HL-60/S4 treated with retinoic acid at 250 ng/mL for 4 days and 3 days (cell line): Measurements from ENCODE around the gene PPP4R3A.
"Not testable (repeated sequence)": the region's sequence is repeated elsewhere in the genome, so short reads cannot be mapped to it uniquely, and the experiment has no call there.

Experiments
- in situ Hi-C: fragments of 300-500 bp; cut with MboI; formaldehyde crosslinking; loops from 2 replicates; pipeline ENCODE4 v1.7.0; 2022; ENCODE audit warnings: low sequenced_read_pairs

Gene PPP4R3A

DNA sequence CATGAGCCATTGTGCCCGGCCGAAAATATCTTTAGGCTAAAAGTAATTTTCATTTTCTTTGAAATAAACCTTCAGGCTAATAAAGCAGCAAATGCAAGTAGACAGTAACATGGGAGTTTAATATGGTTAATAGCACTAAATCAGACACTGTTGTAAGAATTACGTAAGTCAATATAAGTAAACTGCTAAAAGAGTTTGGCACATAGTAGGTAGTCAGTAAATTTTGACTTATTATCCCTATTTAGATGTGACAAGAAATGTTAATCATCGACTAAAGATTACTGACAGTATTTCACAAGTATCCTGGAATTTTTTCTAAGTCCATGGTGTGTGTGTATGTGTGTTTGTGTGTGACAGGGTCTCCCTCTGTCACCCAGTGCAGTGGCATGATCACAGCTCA is 3.9 kb downstream of the PPP4R3A start:
- in situ Hi-C loops, result no loop called here

DNA sequence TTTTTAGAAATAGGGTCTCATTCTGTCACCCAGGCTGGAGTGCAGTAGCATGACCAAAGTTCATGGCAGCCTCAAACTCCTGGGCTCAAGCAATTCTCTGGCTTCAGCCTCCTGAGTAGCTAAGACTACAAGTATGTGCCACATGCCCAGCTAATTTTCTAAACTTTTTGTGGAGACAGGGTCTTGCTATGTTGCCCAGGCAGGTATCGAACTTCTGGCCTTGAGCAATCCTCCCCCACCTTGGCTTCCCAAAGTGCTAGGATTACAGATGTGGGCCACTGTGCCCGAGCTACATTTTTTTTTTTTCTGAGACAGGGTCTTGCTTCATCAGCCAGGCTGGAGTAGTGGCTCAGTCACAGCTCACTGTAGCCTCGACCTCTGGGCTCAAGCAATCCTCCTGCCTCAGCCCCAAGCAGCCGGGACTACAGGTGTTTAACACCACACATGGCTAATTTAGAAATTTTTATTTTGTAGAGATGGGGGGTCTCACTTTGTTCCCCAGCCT is 7.1 kb downstream of the PPP4R3A start:
- in situ Hi-C loops, result no loop called here

DNA sequence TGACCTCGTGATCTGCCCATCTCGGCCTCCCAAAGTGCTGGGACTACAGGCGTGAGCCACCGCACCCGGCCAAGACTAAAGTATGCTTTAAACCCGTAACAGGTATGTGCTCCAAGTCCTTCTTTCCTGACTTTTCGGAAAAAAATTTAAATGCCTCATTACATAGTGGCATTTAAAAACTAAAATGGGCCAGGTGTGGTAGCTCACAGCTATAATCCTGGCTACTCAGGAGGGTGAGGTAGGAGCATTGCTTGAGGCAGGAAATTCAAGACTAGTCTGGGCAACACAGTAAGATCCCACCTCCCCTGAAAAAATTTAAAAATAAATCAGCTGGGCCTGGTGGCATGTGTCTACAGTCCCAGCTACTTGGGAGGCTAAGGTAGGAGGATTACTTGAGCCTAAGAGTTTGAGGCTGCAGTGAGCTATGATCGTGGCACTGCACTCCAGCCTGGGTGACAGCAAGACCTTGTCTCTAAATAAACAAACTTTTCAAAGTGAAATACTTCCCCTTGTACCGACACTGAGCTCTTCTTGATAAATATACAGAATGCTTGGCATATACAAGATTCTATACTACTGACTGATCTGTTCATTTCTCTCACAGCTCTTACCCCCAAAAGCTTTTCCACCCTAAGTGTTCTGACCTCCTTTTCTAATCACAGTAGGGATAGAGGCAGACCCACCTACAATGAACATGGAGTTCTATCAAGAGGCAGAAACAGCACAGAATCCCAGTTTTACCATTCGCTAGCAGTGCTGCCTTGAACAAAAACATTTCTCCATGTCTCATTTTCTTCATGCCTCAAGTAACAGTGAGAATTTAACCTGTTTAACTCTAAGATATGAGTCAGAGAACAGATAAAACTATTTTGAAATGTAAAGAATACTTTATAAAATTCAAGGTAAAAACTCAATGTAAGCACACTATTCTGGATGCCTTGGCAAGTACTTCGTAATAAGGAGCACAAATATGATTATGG is 7.9 kb downstream of the PPP4R3A start:
- in situ Hi-C loops, result no loop called here

DNA sequence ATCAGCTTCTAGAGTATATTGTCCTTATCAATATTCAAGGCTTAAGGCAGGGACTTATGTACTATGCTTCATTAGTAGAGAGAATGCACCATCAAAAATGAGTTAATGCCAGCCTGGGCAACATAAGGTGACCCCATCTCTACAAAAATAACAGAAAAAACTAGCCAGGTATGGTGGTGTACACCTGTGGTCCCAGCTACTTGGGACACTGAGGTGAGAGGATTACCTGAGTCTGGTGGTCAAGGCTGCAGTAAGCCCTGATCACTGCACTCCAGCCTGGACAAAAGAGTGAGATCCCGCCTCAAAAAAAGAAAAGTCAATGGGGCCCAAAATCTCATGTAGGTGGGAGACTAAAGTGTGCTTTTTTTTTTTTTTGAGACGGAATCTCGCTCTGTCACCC is 8.8 kb downstream of the PPP4R3A start:
- in situ Hi-C loops, result no loop called here

DNA sequence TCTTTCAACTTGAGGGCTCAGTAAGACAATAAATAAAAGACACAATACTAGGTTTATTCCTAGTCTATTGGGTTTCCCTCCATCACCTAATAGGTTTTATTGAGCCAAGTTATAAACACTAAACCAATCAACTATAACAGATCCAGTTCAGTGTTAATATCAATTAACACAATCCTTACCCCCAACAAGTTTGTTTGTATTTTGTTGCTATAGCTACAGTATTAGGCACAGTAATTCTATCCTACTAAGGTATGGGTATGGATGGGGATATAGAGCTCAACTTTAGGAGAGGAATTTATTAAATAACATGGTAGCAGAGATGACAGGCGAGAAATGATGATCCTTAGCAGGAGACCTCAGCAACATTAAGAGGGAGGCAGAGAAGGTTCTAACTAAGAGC is 13.3 kb downstream of the PPP4R3A start:
- in situ Hi-C loops, result no loop called here

DNA sequence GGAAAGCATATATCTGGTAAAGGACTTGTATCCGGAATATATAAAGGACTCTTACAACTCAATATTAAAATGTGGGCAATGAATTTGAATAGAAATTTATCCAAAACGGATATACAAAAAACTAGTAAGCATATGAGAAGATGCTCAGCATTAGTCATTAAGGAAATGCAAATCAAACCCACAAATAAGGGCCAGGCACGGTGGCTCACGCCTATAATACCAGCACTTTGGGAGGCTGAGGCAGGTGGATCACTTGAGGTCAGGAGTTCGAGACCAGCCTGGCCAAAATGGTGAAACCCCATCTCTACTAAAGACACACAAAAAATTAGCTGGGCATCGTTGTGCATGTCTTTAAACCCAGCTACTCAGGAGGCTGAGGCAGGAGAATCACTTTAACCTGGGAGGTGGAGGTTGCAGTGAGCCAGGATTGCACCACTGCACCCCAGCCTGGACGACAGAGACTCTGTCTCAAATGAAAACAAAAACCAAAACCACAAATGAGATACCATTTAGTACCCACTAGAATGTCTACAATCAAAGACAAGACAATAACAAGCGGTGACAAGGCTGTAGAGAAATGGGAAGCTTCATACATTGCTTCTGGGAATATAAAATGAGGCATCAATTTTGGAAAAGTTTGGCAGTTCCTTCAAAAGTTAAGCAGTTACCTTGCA is 15.6 kb downstream of the PPP4R3A start:
- in situ Hi-C loops, result not testable (repeated sequence)

DNA sequence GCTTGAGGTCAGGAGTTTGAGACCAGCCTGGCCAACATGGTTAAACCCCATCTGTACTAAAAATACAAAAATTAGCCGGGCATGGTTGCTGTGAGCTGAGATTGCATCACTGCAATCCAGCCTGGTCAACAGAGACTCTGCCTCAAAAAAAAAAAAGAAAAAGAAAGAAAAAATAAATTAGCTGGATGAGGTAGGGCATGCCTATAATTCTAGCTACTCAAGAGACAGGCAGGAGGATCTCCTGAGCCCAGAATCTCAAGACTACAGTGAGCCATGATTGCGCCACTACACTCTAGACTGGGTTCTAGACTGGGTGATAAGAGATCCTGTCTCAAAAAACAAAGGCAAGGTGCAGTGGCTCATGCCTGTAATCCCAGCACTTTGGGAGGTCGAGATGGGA is 16.9 kb downstream of the PPP4R3A start:
- in situ Hi-C loops, result no loop called here

DNA sequence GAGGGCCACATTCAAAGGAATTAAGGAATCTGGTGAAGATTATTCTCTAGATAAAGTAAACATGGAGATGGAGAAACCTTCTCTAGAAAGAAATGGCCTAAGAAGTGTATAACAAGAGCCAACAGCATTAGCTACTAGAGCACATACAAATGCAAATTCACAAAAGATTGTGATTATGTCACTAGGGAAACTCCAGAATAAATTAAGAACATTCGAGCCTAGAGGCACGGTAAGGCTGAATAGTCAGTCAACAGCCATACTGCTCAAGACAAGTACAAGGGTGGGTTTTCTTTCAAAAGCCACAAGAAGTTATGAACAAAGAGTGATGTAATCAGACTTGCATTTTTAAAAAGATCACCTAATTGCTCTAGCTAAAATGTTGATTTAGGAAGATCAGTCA is 25.4 kb downstream of the PPP4R3A start:
- in situ Hi-C loops, result no loop called here

DNA sequence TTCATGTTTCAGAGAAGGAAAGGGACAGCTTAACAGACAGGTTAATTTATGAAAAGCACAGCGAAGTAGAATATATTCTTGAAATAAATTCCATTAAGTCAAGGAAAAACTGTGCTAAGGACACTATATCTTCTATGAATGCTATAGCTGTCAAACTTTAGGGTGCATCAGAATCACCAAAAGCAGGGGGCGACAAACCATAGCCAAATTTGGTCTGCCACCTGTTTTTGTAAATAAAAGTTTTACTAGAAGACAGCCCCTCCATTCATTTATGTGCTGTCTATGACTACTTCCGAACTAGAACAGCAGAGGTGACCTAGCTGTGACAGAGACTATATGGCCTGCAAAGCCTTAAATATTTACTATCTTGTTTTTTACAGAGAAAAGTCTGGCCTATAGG is 25.9 kb downstream of the PPP4R3A start:
- in situ Hi-C loops, result no loop called here

DNA sequence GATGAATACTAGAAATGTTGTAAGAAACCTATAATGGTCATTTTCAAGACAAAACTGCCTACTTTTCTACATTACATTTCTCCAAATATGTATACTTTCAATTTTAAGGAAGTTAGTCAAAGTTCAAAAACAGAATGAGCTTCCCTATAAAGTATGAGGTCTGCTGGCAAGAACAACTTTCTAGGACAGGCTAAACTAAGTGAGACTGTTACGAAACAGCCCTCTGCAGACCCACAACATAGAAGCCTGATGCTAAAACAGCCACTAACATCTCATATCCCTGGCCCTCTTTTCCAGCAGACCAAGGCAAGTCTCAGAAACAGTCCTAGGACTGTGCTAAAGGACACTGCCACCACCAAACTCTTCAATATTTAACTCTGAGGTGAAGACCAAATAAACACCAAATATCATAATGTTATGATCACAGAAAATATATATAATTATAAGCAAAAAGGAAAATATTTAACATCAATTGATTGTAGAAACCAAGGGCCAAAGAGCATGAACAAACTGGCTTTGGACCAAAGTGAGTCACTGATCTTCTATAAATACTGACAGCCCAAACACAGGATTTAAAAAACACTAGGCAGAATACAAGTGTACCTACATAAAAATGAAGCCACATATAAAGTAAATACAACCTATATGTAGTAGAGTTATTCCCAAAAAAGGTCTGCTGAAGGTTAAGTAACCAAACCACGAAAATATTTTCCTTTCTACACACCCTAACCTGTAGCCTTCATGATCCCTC is 27.7 kb downstream of the PPP4R3A start:
- in situ Hi-C loops, result no loop called here

DNA sequence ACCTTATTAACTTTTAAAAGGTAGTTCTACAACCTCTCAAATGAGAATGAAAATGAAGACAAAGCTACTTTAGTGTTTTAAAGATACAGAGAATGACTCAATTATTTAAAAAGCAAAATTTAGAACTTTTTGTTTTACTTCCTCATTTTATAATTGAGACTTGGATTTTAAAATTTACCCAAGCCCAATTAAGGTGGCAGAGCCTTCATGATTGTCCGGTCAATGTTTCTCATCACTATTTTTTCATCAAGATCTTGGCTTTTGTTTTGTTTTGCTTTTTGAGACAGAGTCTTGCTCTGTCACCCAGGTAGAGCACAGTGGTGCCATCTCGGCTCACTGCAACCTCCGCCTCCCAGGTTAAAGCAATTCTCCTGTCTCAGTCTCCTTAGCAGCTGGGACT is 32.7 kb downstream of the PPP4R3A start:
- in situ Hi-C loops, result no loop called here

DNA sequence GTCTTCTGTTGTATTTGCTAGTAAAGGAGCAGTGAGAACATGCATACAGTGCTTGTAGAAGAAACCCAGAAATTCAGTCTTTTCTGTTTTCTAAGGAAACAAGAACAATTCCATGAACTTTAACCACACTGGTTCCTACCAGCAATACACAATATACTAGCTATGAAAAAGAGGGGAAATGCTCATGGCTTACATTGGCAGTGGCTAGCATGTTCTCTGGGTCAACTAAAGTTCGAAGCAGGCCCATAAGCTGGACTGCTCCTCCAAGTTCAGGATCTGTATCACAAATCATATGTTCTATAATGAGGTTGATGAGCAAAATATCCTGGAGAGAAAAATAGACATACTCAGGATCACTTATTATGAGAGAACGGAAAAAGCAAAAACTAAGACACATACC is 37.1 kb downstream of the PPP4R3A start:
- in situ Hi-C loops, result no loop called here

DNA sequence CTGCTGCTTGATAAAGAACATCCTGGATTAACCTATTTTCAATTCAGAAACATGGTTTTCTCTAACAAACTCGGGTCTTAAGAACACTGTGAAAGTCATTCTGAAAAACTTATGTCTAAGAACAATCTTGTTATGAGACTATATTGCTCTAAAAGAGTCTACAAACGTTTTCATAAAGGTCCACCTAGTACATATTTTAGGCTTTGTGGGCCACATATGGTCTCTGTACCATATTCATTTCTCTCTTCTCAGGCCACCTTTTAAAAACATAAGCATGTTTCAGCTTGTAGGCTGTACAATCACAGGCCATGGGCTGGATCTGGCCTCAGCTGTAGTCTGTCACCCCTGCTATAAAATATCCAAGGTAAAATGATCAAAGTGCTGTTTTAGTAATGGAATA is 39.9 kb downstream of the PPP4R3A start:
- in situ Hi-C loops, result no loop called here

DNA sequence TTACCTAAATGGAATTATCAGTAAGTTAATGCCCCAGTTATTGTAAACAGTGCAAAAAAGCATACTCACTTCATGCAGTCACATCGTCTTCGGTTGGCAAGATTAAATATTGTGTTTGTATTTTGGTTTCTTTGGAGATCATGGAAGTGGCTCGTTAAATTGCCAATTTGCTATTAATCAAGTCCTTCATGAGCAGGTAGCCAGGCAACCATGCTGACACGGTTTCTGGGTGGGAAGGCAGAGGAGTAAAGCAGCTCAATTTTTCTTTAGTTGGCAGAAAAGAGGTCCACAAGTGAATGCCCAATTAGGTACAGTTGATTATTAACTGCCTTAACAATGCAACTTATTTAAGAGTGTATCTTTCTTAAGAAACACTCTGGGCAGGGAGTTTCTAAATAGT is 43.9 kb downstream of the PPP4R3A start:
- in situ Hi-C loops, result no loop called here

DNA sequence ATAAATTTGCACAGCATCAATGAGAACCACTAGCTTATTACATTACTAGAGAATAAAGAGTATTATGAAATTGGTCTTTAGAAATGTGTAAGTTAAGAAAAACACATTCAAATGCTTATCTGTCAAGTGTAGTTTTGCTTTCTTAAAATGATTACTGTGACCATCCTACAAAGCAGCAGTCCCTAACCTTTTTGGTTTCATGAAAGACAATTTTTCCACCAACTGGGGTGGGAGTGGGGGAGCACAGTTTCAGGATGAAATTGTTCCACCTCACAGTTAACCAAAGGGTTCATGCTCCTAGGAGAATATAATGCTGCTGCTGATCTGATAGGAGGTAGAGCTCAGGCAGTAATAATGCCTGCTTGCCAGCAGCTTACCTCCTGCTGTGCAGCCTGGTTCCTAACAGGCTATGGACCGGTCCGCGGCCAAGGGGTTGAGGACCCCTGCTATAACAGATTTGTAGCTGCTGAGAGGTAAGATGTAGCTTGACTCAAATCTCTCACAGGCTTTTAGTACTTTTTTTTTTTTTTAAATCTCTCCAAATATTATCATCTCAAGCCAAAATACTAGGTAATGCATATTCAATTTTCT is 45.4 kb downstream of the PPP4R3A start:
- in situ Hi-C loops, result no loop called here

DNA sequence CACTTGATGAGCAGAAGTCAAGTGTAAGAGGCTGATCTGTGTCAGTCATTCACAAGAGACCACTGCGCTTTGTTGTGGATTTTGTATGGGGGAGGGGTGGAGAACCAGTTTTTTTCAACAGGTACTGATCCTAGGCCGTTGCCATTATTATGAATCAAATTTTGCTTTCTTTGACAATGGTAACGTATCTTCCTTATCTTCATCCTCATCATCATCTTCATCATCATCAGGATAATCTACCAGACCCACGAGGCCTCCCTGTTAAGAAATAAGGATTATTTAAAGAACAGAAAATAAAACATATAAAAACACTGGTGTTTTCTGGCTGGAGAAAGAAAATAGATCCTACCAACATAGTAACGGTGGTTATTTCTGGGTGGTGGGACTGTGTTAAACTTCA is 51.5 kb downstream of the PPP4R3A start:
- in situ Hi-C loops, result no loop called here

DNA sequence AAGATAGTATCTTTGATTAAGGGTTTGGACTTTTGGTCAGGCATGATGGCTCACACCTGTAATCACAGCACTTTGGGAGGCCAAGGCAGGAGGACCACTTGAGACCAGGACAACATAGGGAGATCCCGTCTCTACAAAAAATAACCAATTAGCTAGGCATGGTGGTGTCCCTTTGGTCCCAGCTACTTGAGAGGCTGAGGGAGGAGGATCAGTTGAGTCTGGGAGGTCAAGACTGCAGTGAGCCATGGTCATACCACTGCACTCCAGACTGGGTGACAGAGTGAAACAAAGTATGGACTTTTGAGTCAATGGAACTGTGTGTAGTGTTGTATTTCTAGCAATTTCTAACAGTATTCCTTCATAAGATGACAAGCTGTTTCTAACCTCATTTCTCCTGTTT is 53.8 kb downstream of the PPP4R3A start:
- in situ Hi-C loops, result no loop called here

DNA sequence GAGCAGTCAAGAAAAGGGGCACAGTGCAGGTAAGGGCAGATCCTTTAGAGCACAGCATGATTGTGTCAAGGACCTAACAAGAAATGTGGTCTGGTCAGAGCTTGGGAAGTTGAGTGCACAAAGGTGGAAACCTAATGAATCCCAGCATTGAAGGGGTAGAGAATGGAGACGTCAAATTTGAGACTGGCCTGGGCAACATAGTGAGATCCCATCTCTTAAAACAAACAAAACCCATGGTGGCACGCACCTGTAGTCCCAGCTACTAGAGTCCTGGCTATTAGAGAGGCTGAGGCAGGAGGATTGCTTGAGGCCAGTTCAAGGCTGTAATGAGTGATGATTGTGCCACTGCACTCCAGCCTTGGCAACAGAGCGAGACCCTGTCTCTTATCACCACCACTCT is 55.5 kb downstream of the PPP4R3A start:
- in situ Hi-C loops, result no loop called here

DNA sequence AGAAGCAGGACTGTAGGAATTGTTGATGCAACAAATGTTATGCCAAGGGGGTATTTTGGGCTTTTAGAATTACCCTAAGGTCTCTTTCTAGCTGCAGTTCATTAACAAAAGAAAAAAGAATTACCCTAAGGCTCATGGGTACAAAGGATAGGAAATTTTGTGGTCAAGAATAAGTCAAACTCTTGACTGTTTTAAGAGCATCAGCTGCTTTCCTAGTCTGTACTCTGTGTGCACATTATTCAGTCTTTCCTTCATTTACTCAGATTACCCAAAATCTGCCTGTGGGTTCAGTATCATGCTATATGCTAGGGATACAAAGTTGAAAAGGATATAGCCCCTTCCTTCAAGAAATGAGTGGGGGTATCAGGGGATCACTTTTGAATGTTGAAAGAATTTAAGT is 56.0 kb downstream of the PPP4R3A start:
- in situ Hi-C loops, result no loop called here

DNA sequence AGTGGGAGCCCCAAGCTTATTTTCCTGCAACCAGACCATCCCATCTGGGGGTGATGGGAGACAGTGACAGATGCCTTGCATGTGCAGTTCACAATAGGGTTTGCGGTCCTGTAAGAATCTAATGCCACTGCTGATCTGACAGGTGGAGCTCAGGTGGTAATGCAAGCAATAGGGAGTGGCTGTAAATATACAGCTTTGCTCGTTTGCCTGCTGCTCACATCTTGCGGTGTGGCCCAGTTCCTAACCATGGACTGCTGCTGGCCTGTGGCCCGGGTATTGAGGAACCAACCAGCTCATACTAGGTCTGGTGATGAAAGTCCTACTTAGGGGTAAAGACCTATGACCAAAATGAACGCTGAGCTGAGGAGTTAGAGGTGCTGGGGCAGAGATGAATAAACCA is 56.4 kb downstream of the PPP4R3A start:
- in situ Hi-C loops, result no loop called here
